AG10803 (cell line): Measurements from ENCODE around the gene SLC25A13.

Experiments
- DNase-seq: peaks from one replicate; pipeline ENCODE4 v3.0.0; 2010; ENCODE audit warnings: low read depth
- H3K4me3 ChIP-seq: 2 replicates; pipeline ENCODE4 v1.5.1; 2011; ENCODE audit warnings: mild to moderate bottlenecking, low read length, control low read depth
- TF ChIP-seq, protein P1 (sequence below): conservative IDR thresholded peaks from 2 replicates; pipeline ENCODE4 v1.5.1; 2011; ENCODE audit warnings: mild to moderate bottlenecking, low read length, control low read depth, inconsistent platforms

The SLC25A13 gene

DNA sequence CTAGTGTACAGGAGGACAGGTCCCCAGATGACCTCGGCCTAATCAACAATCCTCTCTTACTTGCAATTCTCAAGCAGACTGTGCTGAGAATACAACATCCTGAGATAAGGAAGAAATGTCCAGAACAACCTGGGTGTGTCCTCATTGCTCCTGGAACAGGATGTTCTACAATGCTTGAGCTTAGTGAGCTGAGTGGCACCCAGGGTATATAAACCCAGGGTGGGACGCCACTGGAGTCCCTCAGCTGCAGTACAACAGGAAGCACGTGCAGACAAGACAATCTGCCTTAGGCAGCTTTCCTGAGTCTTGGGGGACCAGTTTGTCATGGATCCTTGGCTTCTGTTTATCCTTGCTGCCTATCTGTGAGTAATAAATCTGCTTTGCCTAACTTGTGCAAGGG lies 27.7 kb upstream of the SLC25A13 start:
- H3K4me3 ChIP-seq = no peak overlapping the region
- TF ChIP-seq, protein P1, sequence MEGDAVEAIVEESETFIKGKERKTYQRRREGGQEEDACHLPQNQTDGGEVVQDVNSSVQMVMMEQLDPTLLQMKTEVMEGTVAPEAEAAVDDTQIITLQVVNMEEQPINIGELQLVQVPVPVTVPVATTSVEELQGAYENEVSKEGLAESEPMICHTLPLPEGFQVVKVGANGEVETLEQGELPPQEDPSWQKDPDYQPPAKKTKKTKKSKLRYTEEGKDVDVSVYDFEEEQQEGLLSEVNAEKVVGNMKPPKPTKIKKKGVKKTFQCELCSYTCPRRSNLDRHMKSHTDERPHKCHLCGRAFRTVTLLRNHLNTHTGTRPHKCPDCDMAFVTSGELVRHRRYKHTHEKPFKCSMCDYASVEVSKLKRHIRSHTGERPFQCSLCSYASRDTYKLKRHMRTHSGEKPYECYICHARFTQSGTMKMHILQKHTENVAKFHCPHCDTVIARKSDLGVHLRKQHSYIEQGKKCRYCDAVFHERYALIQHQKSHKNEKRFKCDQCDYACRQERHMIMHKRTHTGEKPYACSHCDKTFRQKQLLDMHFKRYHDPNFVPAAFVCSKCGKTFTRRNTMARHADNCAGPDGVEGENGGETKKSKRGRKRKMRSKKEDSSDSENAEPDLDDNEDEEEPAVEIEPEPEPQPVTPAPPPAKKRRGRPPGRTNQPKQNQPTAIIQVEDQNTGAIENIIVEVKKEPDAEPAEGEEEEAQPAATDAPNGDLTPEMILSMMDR = no peak
- no peak for DNase-seq

DNA sequence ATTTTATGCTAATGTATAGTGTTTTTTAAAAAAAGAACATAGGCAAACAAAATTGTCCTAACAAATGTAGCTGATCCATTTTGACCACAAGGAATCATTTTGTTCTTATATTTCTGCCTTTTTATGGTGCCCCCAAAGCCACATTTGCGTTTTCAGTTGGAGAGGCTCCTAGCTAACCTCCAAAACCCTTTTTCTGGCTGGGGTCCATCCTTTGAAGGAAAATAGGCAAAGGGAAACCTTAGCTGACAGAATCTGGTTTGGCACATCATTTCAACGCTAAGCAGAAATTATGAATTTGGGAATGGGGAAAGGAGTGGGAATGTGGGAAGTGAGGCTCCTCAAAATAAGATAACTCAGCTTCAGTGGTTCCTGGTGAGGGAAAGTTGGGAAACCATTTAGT lies 25.6 kb upstream of the SLC25A13 start:
- TF ChIP-seq, protein P1 = no peak
- no peak for DNase-seq
- H3K4me3 ChIP-seq = no peak overlapping the region

GRCh38 chr7:96346293-96346953 lies 24.5 kb upstream of the SLC25A13 start:
- TF ChIP-seq, protein P1 = no peak
- DNase-seq = no peak

GRCh38 chr7:96344236-96344635 lies 22.3 kb upstream of the SLC25A13 start:
- TF ChIP-seq, protein P1 = no peak
- DNase-seq = no peak

More at GRCh38 chr7:96346293-96346953, 24.5 kb upstream of the SLC25A13 start:
- no peak overlapping the region for H3K4me3 ChIP-seq

DNA sequence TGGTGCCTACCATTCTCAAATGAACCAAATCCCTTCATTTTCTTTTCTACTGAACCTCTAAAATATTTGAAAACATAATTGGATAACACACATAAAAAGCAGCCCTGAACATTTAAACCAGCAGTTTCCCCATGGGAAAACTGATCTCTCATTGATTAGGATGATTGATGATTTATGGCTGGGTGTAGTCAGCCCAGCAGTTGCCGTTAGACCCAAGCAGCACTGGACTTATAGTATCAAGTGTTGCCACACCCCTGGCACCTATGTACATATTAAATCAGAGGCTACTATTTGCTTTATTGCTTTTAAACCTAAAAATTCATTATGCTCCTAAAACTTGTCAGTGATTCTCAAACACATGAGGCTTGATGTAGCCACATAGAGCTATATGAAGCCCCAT lies 20.2 kb upstream of the SLC25A13 start:
- no peak overlapping the region for H3K4me3 ChIP-seq
- TF ChIP-seq, protein P1 = no peak
- no peak for DNase-seq

More at GRCh38 chr7:96344236-96344635, 22.3 kb upstream of the SLC25A13 start:
- no peak overlapping the region for H3K4me3 ChIP-seq

GRCh38 chr7:96337519-96337918 lies 15.6 kb upstream of the SLC25A13 start:
- H3K4me3 ChIP-seq = no peak overlapping the region
- peak; percentile 3 for DNase-seq
- TF ChIP-seq, protein P1 = no peak

DNA sequence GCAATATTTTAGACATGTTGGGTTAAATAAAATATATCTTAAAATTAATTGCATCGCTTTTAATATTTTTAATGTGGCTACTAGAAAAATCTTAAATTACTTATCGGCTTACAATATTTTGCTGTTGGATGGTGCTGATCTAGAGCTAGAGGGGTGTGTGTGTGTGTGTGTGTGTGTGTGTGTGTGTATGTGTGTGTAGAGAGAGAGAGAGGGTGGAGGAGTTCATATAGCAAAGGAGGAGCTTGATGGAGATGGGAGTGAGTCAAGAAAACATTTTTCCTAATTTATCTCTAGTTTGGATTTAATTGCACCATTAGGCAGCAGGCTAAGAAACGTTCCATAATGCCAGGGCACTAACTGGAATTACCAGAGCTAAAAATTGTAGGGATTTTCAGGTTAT lies 10.4 kb upstream of the SLC25A13 start:
- TF ChIP-seq, protein P1 = no peak
- H3K4me3 ChIP-seq = no peak overlapping the region
- no peak for DNase-seq
